ENCODE data around the gene KASH5.

DNA sequence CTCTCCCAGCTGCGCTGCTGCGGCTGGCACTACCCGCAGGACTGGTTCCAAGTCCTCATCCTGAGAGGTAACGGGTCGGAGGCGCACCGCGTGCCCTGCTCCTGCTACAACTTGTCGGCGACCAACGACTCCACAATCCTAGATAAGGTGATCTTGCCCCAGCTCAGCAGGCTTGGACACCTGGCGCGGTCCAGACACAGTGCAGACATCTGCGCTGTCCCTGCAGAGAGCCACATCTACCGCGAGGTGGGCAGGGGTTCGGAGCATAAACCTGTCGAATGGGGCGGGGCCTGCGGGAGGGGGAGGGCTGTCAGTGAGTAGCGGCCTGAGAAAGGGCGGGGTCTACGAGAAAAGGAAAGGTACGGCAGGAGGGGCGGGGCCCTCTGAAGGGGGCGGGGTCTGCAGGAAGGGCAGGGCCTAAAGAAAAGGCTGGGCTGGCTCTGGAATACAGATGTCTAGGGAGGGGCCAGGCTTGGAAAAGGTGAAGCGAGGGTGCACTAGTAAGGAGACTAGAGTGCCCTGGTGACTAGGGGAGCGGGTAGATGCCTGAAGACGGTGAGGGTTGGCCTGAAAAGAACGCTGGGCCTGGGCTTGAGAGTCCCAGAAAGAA, 49.3 kb upstream of the KASH5 start:
- TF ChIP-seq HMG20B (CRISPR knock-in tag; conservative IDR thresholded peaks at IDR 0.05) (no peak), REST (IDR thresholded peaks at IDR 0.05; ENCODE audit: borderline replicate concordance in 1 of 2, low read depth in 1 of 2, low read length in 2 of 2) (no peak), EZH2 (conservative IDR thresholded peaks at IDR 0.05; ENCODE audit: low read depth, low read length) (no peak), ZNF234 (CRISPR knock-in tag; conservative IDR thresholded peaks at IDR 0.05) (no peak), JUND (CRISPR knock-in tag; IDR thresholded peaks at IDR 0.05) (no peak), ZNF263 (CRISPR knock-in tag; IDR thresholded peaks at IDR 0.05) (no peak), YEATS4 (CRISPR knock-in tag; IDR thresholded peaks at IDR 0.05; ENCODE audit: borderline replicate concordance) (no peak), ZNF552 (CRISPR knock-in tag; IDR thresholded peaks at IDR 0.05; ENCODE audit: borderline replicate concordance) (no peak), CEBPB (IDR thresholded peaks at IDR 0.05; ENCODE audit: borderline replicate concordance, low read depth, low read length) (no peak)
- TF ChIP-seq, protein P1, sequence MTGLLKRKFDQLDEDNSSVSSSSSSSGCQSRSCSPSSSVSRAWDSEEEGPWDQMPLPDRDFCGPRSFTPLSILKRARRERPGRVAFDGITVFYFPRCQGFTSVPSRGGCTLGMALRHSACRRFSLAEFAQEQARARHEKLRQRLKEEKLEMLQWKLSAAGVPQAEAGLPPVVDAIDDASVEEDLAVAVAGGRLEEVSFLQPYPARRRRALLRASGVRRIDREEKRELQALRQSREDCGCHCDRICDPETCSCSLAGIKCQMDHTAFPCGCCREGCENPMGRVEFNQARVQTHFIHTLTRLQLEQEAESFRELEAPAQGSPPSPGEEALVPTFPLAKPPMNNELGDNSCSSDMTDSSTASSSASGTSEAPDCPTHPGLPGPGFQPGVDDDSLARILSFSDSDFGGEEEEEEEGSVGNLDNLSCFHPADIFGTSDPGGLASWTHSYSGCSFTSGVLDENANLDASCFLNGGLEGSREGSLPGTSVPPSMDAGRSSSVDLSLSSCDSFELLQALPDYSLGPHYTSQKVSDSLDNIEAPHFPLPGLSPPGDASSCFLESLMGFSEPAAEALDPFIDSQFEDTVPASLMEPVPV (CRISPR knock-in tag; IDR thresholded peaks at IDR 0.05) = no peak

Data from HepG2 (cell line).